ENCODE results near the gene PSAP.

Gene PSAP

GRCh38 chr10:71845410-71846405 is 5.3 kb downstream of the PSAP start:
- DNase-seq (ENCODE audit: low read depth, low spot score) = no peak

- no peak for DNase-seq (ENCODE audit: low read depth, low spot score)
Measured at GRCh38 chr10:71844695-71845094, 6.4 kb downstream of the PSAP start.

GRCh38 chr10:71844084-71844483 is 7.0 kb downstream of the PSAP start:
- no peak for DNase-seq (ENCODE audit: low read depth, low spot score)

GRCh38 chr10:71842856-71843686 is 8.0 kb downstream of the PSAP start:
- no peak for DNase-seq (ENCODE audit: low read depth, low spot score)

- DNase-seq (ENCODE audit: low read depth, low spot score) = no peak
Measured at GRCh38 chr10:71842422-71842821, 8.6 kb downstream of the PSAP start.

DNA sequence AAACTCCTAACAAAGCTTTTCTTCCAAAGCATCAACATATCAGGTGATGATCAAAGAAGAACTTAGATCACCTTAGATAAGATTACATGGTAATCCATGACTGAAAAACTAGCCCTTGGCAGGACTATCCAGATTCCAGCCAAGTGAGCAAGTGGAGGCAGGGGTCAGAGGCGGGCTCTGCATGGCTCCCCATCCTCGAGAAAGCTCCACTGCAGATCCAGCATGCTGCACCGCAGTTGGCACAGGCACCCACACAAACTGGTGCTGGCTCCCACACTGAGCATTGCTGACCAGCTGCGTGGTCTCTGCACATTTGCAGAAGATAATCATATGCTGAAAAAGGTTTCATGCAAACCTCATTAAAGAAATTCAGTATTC is 10.1 kb downstream of the PSAP start:
- no peak for DNase-seq (ENCODE audit: low read depth, low spot score)

DNA sequence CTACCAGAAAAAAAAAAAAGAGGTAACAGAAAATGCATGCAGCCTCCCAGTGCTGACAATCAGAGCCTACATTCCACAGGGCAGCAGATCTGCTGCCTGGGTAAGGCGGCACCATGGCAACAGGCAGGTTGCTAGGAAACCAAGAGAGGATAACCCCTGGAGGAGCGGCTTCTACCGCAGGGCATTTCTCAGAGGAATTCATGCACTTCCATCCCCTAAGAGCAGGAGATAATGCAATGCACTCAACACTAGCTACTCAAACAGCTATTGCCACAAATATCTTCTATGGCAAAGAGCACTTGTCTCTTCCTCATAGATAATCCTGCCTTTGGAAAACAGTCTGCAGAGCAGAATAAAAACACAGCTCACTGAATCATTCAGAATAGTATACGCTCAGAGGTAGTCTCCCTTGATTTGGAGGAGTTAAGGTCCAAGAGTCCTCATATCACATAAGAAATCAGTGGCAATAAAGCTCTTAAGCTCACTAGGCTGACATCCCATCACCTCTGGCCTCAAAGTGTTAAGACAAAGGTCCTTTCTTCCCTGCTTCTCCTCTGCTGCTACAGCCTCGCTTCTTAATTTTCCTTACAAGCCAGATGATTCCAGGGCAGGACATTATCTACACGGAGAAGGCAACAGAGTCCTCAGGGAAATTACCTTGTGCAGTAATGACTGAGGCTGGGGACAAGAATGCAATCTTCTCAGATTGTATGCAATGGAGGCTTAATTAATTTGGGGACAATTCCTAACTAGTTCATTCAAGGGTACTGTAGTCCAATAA is 10.7 kb downstream of the PSAP start:
- peak; percentile 70 for DNase-seq (ENCODE audit: low read depth, low spot score)

GRCh38 chr10:71838264-71839211 is 12.5 kb downstream of the PSAP start:
- no peak for DNase-seq (ENCODE audit: low read depth, low spot score)

- DNase-seq (ENCODE audit: low read depth, low spot score) = no peak
Measured at GRCh38 chr10:71837098-71837827, 13.8 kb downstream of the PSAP start.

DNA sequence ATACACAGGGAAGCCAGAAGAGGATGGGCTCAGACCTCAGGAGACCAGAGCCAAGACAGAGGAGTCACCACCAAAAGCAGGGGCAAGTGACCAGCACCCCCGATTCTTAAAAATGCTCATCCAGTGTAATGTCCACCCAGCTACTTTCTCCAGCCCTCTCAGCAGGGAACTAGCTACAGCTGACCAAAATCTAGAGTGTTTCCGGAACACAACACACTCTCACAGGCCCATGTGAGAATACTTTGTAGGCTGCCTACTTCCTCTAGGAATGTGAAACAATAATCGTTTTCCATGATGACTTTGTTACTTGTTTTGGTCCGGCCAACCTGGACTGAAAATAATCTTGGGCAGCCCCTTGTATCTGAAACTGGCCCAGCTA is 14.5 kb downstream of the PSAP start:
- no peak for DNase-seq (ENCODE audit: low read depth, low spot score)

DNA sequence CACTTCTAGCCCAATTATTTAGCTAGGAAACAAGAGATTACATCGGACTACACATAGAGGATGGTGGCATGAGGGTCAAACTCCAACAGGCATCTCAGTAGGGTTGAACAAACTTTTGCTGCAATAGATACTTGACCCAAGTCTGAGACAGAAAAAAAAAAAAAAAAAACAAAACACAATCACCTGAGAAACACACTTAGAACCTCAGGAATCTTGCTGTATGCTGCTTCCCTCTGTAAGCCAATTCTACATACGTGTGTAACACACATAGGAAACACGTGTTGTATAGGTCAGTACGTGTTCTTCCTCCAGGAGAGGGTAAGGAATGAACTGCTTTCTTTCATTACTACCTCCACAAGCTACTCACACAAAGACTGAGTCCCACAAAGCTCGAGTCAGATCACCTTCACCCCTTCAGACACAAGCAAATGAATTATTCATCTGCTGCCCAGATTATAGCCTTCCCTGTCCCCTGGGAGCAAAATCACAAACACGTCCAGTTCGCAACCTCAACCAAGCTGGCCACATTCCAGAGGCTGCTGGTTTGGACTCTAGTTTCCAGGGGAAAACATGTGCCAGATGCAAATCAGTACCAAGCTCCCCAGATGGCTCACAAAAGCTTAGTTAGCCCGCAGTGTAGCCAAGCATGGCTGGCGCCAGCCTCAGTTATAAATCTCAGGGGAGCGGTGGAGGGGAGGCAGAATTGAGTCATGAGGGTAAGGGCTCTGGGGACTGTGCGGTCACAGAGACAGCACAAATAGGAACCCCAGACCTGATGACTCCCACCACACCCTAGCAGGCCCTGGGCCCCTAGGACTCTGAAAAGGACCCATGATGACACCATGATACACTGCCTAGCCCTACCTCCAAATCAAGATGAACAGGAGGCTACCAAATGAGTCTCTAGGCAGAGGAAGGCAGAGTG is 15.1 kb downstream of the PSAP start:
- DNase-seq (ENCODE audit: low read depth, low spot score) = peak; percentile 50

GRCh38 chr10:71834343-71834674 is 16.7 kb downstream of the PSAP start:
- no peak for DNase-seq (ENCODE audit: low read depth, low spot score)

- DNase-seq (ENCODE audit: low read depth, low spot score) = no peak
Measured at GRCh38 chr10:71833451-71834342, 17.4 kb downstream of the PSAP start.

DNA sequence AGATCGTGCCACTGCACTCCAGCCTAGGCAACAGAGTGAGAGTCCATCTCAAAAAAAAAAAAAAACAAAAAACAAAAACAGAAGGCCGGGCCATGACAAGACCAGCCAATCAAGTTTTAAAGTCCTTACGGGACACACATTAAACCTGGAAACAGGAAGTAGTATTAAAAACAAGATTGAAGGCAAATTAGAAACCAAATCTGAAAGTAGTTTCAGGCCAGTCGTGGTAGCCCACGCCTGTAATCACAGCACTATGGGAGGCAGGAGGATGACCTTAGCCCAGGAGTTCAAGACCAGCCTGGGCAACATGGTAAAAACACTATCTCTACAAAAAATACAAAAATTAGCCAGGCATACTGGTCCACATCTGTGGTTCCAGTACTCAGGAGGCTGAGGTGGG is 18.1 kb downstream of the PSAP start:
- DNase-seq (ENCODE audit: low read depth, low spot score) = no peak

- DNase-seq (ENCODE audit: low read depth, low spot score) = no peak
Measured at GRCh38 chr10:71831646-71832552, 19.2 kb downstream of the PSAP start.

DNA sequence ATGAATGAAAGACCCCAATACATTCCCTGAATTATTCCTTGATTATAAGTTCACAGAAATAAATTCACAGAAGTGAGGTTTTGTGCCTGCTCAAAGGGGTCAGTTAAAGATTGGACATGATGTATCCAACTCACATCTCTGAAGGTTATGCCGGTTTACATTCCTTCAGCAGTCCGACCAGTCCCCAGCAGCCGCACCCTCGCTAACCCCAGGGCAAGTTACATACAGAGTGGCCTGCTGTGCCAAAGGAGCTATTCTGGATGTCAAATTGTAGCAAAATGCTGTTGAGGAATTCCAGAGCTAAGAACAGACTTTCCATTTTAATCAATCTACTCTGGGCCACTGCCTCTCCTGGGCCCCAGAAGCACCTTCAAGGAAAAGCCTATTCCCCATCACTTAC is 20.3 kb downstream of the PSAP start:
- DNase-seq (ENCODE audit: low read depth, low spot score) = no peak

DNA sequence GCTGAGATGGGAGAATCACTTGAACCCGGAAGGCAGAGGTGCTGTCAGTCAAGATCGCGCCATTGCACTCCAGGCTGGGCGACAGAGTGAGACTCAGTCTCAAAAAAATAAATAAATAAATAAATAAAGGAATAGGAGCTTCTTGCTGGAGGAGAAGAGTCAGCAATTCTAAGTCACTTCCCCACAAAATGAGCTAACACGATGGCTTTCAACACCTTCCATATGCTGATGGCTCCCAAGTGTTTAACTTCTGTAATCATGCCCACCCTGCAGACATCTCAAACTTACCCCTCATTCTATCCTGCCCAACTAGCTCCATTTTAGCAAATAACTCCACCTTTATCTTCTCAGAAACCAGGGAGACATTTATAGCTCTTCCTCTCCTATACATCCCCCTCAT is 21.2 kb downstream of the PSAP start:
- DNase-seq (ENCODE audit: low read depth, low spot score) = no peak

All from smooth muscle cell of the brain vasculature (primary cell).